NOMO-1 (cell line): Measurements from ENCODE around the gene REST.
A peak's percentile ranks its signal among the peaks of the same experiment; 100 is the strongest.
"Not testable (repeated sequence)": the region's sequence is repeated elsewhere in the genome, so short reads cannot be mapped to it uniquely, and the experiment has no call there.

Source experiments
- DNase-seq, 2 experiments: peaks; one replicate each; lab custom pipeline; 2025; ENCODE audit not compliant: unreplicated experiment in 2 of 2; lab: John Stamatoyannopoulos, UW

Gene REST, protein sequence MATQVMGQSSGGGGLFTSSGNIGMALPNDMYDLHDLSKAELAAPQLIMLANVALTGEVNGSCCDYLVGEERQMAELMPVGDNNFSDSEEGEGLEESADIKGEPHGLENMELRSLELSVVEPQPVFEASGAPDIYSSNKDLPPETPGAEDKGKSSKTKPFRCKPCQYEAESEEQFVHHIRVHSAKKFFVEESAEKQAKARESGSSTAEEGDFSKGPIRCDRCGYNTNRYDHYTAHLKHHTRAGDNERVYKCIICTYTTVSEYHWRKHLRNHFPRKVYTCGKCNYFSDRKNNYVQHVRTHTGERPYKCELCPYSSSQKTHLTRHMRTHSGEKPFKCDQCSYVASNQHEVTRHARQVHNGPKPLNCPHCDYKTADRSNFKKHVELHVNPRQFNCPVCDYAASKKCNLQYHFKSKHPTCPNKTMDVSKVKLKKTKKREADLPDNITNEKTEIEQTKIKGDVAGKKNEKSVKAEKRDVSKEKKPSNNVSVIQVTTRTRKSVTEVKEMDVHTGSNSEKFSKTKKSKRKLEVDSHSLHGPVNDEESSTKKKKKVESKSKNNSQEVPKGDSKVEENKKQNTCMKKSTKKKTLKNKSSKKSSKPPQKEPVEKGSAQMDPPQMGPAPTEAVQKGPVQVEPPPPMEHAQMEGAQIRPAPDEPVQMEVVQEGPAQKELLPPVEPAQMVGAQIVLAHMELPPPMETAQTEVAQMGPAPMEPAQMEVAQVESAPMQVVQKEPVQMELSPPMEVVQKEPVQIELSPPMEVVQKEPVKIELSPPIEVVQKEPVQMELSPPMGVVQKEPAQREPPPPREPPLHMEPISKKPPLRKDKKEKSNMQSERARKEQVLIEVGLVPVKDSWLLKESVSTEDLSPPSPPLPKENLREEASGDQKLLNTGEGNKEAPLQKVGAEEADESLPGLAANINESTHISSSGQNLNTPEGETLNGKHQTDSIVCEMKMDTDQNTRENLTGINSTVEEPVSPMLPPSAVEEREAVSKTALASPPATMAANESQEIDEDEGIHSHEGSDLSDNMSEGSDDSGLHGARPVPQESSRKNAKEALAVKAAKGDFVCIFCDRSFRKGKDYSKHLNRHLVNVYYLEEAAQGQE

DNA sequence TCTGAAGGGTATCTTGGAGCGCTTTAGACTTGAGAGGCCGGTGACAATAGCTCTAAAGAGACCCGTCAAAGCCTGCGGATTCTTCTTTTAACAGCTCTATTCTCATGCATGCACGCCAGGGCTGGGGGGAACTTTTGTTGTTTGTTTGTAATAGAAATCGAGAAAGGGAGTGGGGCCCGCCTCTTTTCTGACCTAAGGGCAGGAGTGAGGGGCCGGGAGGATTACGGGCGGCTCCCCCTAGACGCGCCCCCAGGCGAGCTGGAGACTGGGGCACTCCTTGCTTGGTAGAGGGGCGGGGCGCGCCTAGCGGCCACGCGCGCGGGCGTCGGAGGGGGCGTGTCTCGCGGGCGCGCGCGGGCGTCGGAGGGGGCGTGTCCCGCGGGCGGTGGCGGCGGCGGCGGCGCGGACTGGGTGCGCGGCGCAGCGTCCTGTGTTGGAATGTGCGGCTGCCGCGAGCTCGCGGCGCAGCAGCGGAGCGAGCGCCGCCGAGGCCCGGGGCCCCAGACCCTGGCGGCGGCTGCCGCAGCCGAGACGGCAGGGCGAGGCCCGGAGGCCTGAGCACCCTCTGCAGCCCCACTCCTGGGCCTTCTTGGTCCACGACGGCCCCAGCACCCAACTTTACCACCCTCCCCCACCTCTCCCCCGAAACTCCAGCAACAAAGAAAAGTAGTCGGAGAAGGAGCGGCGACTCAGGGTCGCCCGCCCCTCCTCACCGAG lies at the start of gene REST:
Gene REST, plus strand, starts transcription at position 412 of the 717 bp plus-strand sequence. CDS start 2,739 bp downstream, outside the sequence.
- DNase-seq: peak; percentile 66 to 73

DNA sequence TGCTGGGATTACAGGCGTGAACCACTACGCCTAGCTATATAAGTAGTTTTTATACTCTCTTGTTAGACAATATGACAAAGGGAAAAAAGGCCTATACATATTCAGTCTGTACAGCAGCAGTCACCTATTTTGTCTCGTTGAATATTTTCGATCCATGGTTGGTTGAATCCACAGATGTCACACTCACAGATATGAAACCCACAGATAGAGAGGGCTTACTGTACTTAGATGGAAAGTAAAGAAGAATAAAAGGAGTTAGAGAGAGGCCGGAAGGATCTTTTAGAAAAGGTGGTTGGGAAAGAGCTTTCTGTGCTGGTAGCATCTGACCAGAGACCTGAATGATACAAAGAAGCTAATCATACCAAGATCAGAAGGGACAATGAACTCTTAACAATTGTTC lies 47.9 kb upstream of the REST start:
- DNase-seq: no peak

DNA sequence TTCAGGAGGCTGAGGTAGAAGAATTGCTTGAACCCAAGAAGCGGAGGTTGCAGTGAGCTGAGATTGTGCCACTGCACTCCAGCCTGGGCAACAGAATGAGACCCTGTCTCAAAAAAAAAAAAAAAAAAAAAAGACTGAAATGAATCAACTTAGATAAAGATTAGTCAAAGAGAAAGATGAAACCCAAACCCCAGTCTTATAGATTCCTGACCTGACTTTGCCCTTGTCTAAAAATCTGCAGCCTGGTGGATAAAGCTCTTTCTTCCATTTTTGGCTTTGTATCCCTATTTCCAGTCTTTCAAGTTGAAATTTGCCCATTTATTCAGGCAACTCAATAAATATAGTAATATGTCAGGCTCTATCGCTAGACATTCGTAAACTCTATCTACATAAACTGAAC lies 46.9 kb upstream of the REST start:
- DNase-seq: no peak

GRCh38 chr4:56861360-56861759 lies 46.3 kb upstream of the REST start:
- DNase-seq: no peak

DNA sequence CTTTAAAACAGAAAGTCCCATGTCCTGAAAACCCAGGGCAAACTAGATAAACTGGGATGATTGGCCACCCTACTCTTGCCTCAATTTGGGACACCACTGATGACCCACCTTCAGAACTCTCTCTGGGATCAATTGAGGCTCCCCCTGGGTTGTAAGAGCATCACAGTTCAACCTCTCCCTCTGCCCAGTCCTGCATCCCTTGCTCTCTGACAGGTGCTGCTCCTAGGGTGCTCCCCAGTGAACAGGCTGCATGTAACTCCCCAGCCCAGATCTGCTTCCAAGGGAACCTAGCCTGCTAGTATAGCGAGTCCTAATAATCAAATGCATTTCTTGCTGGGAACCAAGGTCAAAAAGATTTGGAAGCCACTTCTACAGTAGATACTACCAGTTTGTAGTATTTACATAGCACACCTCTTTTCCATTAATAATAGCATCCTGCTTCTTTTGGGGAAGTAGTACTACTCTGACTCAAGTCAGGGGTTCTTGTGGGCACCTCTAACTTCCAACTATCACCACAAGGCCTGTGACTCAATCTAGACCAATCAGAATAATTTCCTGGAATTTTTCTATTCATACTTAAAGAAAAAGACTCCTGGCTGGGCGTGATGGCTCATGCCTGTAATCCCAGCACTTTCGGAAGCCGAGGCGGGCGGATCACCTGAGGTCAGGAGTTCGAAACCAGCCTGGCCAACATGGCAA lies 44.1 kb upstream of the REST start:
- peak; percentile 81 to 93 for DNase-seq

- DNase-seq: no peak
These were observed 36.8 kb upstream of the REST start for GRCh38 chr4:56870946-56871345.

DNA sequence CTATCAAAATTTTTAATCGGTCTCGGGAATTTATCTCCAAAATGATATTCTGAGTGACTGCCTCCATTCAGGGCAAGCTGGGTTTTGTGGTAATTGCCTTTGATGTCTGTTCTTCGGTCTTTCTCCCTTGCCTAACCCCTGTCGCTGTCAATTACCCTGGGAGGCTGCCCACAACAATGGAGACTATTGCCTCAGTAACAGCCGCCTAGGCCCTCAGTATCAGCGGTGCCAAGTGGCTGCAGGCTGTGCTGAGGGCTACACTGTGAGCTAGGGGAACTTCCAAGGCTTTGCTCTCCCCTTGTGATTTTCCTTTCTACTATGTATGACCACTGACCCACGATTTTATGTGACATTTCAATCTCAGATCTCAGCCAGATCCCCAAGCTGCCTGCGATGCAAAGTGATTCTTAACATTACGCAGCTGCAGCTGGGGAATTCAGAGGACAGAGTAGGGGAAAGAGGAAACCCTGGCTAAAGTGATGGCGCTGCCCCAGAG lies 36.3 kb upstream of the REST start:
- DNase-seq: no peak

- DNase-seq: no peak
These were observed 33.5 kb upstream of the REST start for GRCh38 chr4:56874166-56874565.

DNA sequence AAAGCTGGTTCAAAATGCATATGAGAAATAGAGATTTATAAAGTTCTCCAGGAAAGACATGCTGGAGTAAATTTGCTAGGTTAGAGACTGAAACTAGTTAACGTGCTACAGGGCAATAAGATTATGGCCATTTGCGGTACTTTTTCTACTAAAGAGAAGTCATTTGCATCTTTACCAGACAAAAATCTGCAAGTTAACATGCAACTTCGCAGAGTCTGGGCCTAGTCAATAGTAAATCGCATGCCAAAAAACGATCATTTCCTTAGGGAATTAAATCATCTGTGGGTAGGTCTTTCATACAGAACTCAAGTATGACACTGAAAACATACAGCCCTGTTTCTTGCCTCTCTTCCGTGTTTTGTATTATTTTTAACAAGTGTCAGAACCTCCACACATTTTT lies 32.8 kb upstream of the REST start:
- DNase-seq: no peak

GRCh38 chr4:56876264-56876663 lies 31.4 kb upstream of the REST start:
- DNase-seq: no peak

DNA sequence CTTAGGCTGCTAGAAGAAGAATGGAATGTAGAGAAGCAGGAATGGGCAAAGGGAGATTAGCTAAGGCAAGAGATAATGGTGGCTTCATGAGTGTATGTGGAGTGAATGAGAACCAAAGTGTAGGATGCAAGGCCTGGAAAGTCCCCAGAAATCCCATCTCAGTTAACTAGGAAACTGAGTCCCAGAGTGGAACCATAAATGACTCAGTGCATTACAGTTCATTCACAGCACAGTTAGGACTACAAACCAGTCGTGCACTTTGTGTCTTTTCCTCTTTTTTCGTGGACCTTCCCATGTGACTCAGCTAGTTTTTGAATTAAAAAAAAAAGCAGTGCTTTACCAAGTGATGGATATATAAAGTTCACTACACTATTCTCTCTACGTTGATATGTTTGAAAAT lies 27.7 kb upstream of the REST start:
- no peak for DNase-seq

- DNase-seq: peak in 1 of 2 experiments; percentile 16
These were observed 27.1 kb upstream of the REST start for GRCh38 chr4:56880572-56880971.

- DNase-seq: not testable (repeated sequence)
These were observed 23.2 kb upstream of the REST start for GRCh38 chr4:56884511-56884910.

- no peak for DNase-seq
These were observed 15.0 kb upstream of the REST start for GRCh38 chr4:56892691-56893090.

DNA sequence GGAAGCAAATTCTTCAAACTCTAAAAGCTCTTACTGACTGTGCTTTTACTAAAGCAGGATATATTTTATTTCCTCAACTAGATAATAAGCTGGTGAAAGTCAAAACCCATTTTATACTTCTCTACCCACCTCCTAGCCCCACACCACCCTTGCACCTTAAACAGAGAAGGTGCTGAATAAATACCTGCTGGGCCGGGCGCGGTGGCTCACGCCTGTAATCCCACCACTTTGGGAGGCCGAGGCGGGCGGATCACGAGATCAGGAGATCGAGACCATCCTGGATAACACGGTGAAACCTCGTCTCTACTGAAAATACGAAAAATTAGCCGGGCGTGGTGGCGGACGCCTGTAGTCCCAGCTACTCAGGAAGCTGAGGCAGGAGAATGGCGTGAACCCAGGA lies 9.9 kb upstream of the REST start:
- not testable (repeated sequence) for DNase-seq

- DNase-seq: not testable (repeated sequence)
These were observed 7.5 kb upstream of the REST start for GRCh38 chr4:56900186-56900585.

- no peak for DNase-seq
These were observed 5.0 kb upstream of the REST start for GRCh38 chr4:56902703-56903102.

GRCh38 chr4:56905796-56906195 lies 1.9 kb upstream of the REST start:
- DNase-seq: no peak

- DNase-seq: peak in 1 of 2 experiments; percentile 38
These were observed 959 bp upstream of the REST start for GRCh38 chr4:56906489-56907393.
